Measurements from ENCODE around the gene ELK3. TPM values are rescaled to one million over a fixed set of nuclear protein-coding genes. Genes with fewer than 3 reads are reported as not detected.

Gene ELK3
- total RNA-seq, 1 donor from 2014 or later: 4.8 TPM

DNA sequence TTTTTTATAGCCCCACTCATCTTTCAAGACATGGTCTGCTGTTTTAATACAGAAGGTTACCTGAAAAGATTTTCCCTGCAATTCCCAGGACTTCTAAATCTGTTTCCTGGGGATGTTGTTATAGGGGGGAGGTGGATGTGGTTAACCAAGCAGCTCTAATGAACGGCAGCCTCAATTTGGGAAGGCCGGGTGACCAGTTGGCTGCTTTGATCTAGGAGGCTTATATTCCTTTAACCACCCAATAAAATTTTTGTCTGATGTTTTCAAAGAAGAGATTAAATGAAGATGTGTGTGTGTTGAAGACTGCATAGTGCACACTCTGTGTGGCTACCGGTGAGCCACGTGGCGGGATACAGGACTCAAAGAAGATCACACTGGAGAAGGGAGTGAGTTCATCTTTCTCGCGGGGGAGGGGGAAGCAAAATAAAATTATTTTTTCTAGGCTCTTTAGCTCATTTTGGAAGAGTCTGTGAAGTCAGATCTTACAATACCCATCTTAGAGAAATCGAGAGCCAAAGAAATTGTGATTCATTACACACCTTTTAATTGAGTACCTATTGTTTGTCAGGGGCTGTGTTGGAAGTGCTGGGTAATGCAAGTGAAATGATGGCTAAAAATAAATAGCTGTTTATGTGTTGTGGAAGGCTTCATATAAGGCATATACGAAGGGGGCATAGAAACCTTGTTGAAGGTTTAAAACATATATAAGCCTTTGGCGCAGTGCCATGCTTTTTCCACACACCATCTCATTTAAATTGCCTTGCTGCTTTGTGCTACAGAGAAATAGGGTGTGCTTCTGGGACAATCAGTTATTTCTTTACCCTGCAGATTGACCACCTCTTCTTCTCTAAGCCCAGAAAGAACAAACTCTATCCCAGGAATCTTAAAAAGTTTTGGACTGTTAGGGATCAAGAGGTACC, 18.5 kb downstream of the ELK3 start:
- Mint-ChIP-seq H3K9me3 (no peaks in the 10 kb centered on the region), H3K4me1 (peaks cover 46% of the 10 kb centered on the region), H3K36me3 (no peaks in the 10 kb centered on the region), H3K27me3 (ENCODE audit: insufficient read depth, low read depth) (peaks cover 2% of the 10 kb centered on the region), H3K4me3 (no peak overlapping the region), H3K27ac (no peak overlapping the region)
- no peaks in the 10 kb centered on the region for H3K36me3 ChIP-seq
- no peak overlapping the region for H3K4me2 ChIP-seq
- DNase-seq (ENCODE audit: low spot score): no peak
- H3K9me3 ChIP-seq (ENCODE audit: low read depth): no peaks in the 10 kb centered on the region
- TF ChIP-seq, protein P1, sequence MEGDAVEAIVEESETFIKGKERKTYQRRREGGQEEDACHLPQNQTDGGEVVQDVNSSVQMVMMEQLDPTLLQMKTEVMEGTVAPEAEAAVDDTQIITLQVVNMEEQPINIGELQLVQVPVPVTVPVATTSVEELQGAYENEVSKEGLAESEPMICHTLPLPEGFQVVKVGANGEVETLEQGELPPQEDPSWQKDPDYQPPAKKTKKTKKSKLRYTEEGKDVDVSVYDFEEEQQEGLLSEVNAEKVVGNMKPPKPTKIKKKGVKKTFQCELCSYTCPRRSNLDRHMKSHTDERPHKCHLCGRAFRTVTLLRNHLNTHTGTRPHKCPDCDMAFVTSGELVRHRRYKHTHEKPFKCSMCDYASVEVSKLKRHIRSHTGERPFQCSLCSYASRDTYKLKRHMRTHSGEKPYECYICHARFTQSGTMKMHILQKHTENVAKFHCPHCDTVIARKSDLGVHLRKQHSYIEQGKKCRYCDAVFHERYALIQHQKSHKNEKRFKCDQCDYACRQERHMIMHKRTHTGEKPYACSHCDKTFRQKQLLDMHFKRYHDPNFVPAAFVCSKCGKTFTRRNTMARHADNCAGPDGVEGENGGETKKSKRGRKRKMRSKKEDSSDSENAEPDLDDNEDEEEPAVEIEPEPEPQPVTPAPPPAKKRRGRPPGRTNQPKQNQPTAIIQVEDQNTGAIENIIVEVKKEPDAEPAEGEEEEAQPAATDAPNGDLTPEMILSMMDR (IDR thresholded peaks at IDR 0.05): no peak
- TF ChIP-seq EZH2phosphoT487 (IDR thresholded peaks at IDR 0.05) (no peak), EZH2 (IDR thresholded peaks at IDR 0.05) (no peak)
- peaks cover 9% of the 10 kb centered on the region for H3K4me1 ChIP-seq
- H3K9ac ChIP-seq: no peak overlapping the region
- H3K27ac ChIP-seq: no peak overlapping the region
- H2AFZ ChIP-seq (replicated peaks): no peak overlapping the region
- no peaks in the 10 kb centered on the region for H3K27me3 ChIP-seq
- no peak overlapping the region for H3K4me3 ChIP-seq
- no peaks in the 10 kb centered on the region for H4K20me1 ChIP-seq (ENCODE audit: low read depth)
- no peaks in the 10 kb centered on the region for H3K79me2 ChIP-seq (ENCODE audit: low read depth)
- H3F3A ChIP-seq (ENCODE audit: low read depth): no peaks in the 10 kb centered on the region

DNA sequence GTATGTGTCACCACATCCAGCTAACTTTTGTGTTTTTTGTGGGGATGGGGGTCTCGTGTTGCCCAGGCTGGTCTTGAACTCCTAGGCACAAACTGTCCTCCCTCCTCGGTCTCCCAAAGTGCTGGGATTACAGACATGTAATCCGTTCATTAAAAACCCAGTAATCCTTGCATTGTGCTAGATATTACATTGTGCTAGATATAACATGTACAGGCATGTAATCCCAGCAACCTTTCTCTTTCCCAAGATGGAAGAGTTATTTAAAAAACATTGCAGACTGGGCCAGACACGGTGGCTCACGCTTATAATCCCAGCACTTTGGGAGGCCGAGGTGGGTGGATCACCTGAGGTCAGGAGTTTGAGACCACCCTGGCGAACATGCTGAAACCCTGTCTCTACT, 19.7 kb downstream of the ELK3 start:
- Mint-ChIP-seq H3K27ac (no peak overlapping the region), H3K4me3 (no peak overlapping the region), H3K36me3 (no peaks in the 10 kb centered on the region), H3K4me1 (peaks cover 42% of the 10 kb centered on the region), H3K9me3 (no peaks in the 10 kb centered on the region), H3K27me3 (ENCODE audit: insufficient read depth, low read depth) (peaks cover 2% of the 10 kb centered on the region)
- no peak overlapping the region for H3K4me3 ChIP-seq
- H3K9me3 ChIP-seq (ENCODE audit: low read depth): no peaks in the 10 kb centered on the region
- H3K4me2 ChIP-seq: no peak overlapping the region
- H3F3A ChIP-seq (ENCODE audit: low read depth): no peaks in the 10 kb centered on the region
- H2AFZ ChIP-seq (replicated peaks): no peak overlapping the region
- H3K27ac ChIP-seq: no peak overlapping the region
- DNase-seq (ENCODE audit: low spot score): no peak
- TF ChIP-seq EZH2phosphoT487 (IDR thresholded peaks at IDR 0.05): no peak
- no peaks in the 10 kb centered on the region for H3K79me2 ChIP-seq (ENCODE audit: low read depth)
- peaks cover 9% of the 10 kb centered on the region for H3K4me1 ChIP-seq
- no peaks in the 10 kb centered on the region for H3K36me3 ChIP-seq
- H3K9ac ChIP-seq: no peak overlapping the region
- no peaks in the 10 kb centered on the region for H4K20me1 ChIP-seq (ENCODE audit: low read depth)
- no peaks in the 10 kb centered on the region for H3K27me3 ChIP-seq

DNA sequence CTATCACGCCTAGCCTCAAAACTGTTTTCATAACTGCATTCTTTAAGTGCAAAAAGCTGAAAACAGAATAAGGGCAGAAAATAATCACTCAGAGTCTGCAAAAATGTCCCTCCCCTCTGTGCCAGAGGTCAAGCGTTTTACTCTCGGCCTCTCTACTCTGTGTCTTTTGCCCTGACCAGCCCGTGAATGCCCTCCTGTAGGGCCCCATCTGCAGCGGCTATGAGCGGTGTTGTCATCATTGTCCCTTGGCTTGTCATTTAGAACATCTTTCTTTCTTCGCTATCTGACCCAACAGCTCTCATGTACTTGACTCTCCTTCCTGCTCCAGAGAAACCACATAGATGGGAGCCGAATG, 21.7 kb downstream of the ELK3 start:
- TF ChIP-seq EZH2 (IDR thresholded peaks at IDR 0.05): no peak
- TF ChIP-seq EZH2phosphoT487 (IDR thresholded peaks at IDR 0.05): no peak
- TF ChIP-seq, protein P1 (IDR thresholded peaks at IDR 0.05): no peak
- no peak overlapping the region for H3K4me2 ChIP-seq
- Mint-ChIP-seq H3K4me1 (peaks cover 33% of the 10 kb centered on the region), H3K4me3 (no peak overlapping the region), H3K9me3 (no peaks in the 10 kb centered on the region), H3K36me3 (no peaks in the 10 kb centered on the region), H3K27ac (peak overlapping the region; percentile 48), H3K27me3 (ENCODE audit: insufficient read depth, low read depth) (peaks cover 2% of the 10 kb centered on the region)
- no peak overlapping the region for H3K4me3 ChIP-seq
- peak overlapping the region; percentile 30 for H2AFZ ChIP-seq (replicated peaks)
- H3K9me3 ChIP-seq (ENCODE audit: low read depth): no peaks in the 10 kb centered on the region
- peaks cover 9% of the 10 kb centered on the region for H3K4me1 ChIP-seq
- DNase-seq (ENCODE audit: low spot score): peak; percentile 18
- no peaks in the 10 kb centered on the region for H3K27me3 ChIP-seq
- no peak overlapping the region for H3K27ac ChIP-seq
- no peaks in the 10 kb centered on the region for H3K36me3 ChIP-seq
- H3K79me2 ChIP-seq (ENCODE audit: low read depth): no peaks in the 10 kb centered on the region
- H3F3A ChIP-seq (ENCODE audit: low read depth): no peaks in the 10 kb centered on the region
- H3K9ac ChIP-seq: no peak overlapping the region
- no peaks in the 10 kb centered on the region for H4K20me1 ChIP-seq (ENCODE audit: low read depth)
